GM12878 (cell line): ENCODE results near the gene SPON2. TPM values are rescaled to one million over a fixed set of nuclear protein-coding genes. Genes with fewer than 3 reads are reported as not detected.
A peak's percentile ranks its signal among the peaks of the same experiment; 100 is the strongest.

Experiments
- BCLAF1 ChIP-seq: fragments of 450-650 bp; IDR thresholded peaks from 2 replicates; pipeline ENCODE4 v1.6.1; 2017; ENCODE audit warnings: antibody characterized with exemption, mild to moderate bottlenecking, moderate library complexity
- BRCA1 ChIP-seq: IDR thresholded peaks from 2 replicates; pipeline ENCODE4 v1.6.1; 2011; ENCODE audit warnings: low read depth, low read length, improper control_type of control experiment
- CEBPZ ChIP-seq: fragments of 150-350 bp; IDR thresholded peaks from 2 replicates; pipeline ENCODE4 v1.6.1; 2016; ENCODE audit warnings: low read depth, low read length
- CHD1 ChIP-seq: IDR thresholded peaks from 2 replicates; pipeline ENCODE4 v1.6.1; 2012; ENCODE audit warnings: low read depth, low read length, improper control_type of control experiment
- E2F8 ChIP-seq: fragments of 450-650 bp; IDR thresholded peaks from 2 replicates; pipeline ENCODE4 v1.6.1; 2018; ENCODE audit warnings: mild to moderate bottlenecking, low read depth, moderate library complexity; ENCODE audit not compliant: partially characterized antibody
- ETV6 ChIP-seq, 2 experiments: fragments of 450-650 bp in 1 of 2; IDR thresholded peaks in 1 of 2; conservative IDR thresholded peaks in 1 of 2; 2 replicates each; pipeline ENCODE4 v1.6.1; 2014; ENCODE audit warnings: antibody characterized with exemption in 1 of 2, borderline replicate concordance in 1 of 2, low read depth in 1 of 2, mild to moderate bottlenecking in 1 of 2, moderate library complexity in 1 of 2
- GATAD2B ChIP-seq: fragments of 450-650 bp; conservative IDR thresholded peaks from 2 replicates; pipeline ENCODE4 v1.6.1; 2017; ENCODE audit warnings: low read depth, mild to moderate bottlenecking, moderate library complexity
- HDAC6 ChIP-seq: fragments of 200-600 bp; sonication (generic); IDR thresholded peaks from one replicate; pipeline ENCODE4 v1.8.0; 2017; ENCODE audit warnings: antibody characterized with exemption; ENCODE audit not compliant: unreplicated experiment
- IRF3 ChIP-seq: fragments of 450-650 bp; IDR thresholded peaks from 2 replicates; pipeline ENCODE4 v1.6.1; 2014; ENCODE audit warnings: mild to moderate bottlenecking
- NFYA ChIP-seq: IDR thresholded peaks from 2 replicates; pipeline ENCODE4 v1.6.1; 2011; ENCODE audit warnings: low read depth, mild to moderate bottlenecking, low read length, improper control_type of control experiment, borderline replicate concordance
- PML ChIP-seq: IDR thresholded peaks from 2 replicates; pipeline ENCODE4 v1.6.1; 2012; ENCODE audit warnings: low read length, inconsistent platforms
- RELA ChIP-seq: fragments of 450-650 bp; IDR thresholded peaks from 2 replicates; pipeline ENCODE4 v1.8.0; 2014; ENCODE audit warnings: borderline replicate concordance; ENCODE audit not compliant: partially characterized antibody
- SMAD5 ChIP-seq: IDR thresholded peaks from 2 replicates; pipeline ENCODE4 v1.6.1; 2016; ENCODE audit warnings: antibody characterized with exemption, low read depth
- SRF ChIP-seq, 2 experiments: IDR thresholded peaks; 2 replicates each; pipeline ENCODE4 v1.6.1; 2011; ENCODE audit warnings: low read depth in 2 of 2, low read length in 2 of 2, mild to moderate bottlenecking in 1 of 2, moderate library complexity in 1 of 2
- TARDBP ChIP-seq: IDR thresholded peaks from 2 replicates; pipeline ENCODE4 v1.6.1; 2016; ENCODE audit warnings: borderline replicate concordance
- TBL1XR1 ChIP-seq: IDR thresholded peaks from 2 replicates; pipeline ENCODE4 v1.6.1; 2012; ENCODE audit warnings: low read depth, low read length, improper control_type of control experiment
- TCF3 ChIP-seq: IDR thresholded peaks from 2 replicates; pipeline ENCODE4 v1.6.1; 2012; ENCODE audit warnings: low read depth, mild to moderate bottlenecking, low read length, borderline replicate concordance; ENCODE audit not compliant: insufficient read depth
- ZNF217 ChIP-seq: fragments of 450-650 bp; IDR thresholded peaks from 2 replicates; pipeline ENCODE4 v1.6.1; 2017; ENCODE audit warnings: antibody characterized with exemption, mild to moderate bottlenecking
- ZNF274 ChIP-seq: IDR thresholded peaks from one replicate; pipeline ENCODE4 v1.8.0; 2011; ENCODE audit not compliant: insufficient read length, insufficient read depth
- polyA plus RNA-seq, 11 experiments: library from polyadenylated mRNA; depleted of rRNA in 4 of 11; unstranded in 6 of 11; stranded (reverse) in 5 of 11; fragments of >200 nt; fragmentation: Nextera tagmentation in 4 of 11; fragmentation: Illumina TruSeq in 1 of 11; extraction: Ambion mirVana in 4 of 11; extraction: Trizol in 1 of 11; gene quantifications; 1 replicate in 1 of 11; 2 replicates in 10 of 11; pipeline versions ENCODE4 v1.2.1 to v1.2.3, GENCODE V29; 2011 to 2016; ENCODE audit warnings: inconsistent platforms in 2 of 11, missing spikeins in 2 of 11, low read depth in 1 of 11
- total RNA-seq, 4 experiments: library from RNA; depleted of rRNA in 3 of 4; stranded (reverse); fragments of >200 nt in 3 of 4; fragmentation: Illumina TruSeq in 1 of 4; extraction: Trizol in 1 of 4; gene quantifications; 2 replicates each; pipeline versions ENCODE4 v1.2.1 to v1.2.3, GENCODE V29; 2013 to 2021

SPON2 gene
- total and polyA plus RNA-seq, 10 of the 15 experiments (the other 5 are each of a cell fraction or from before 2014, with no cell fraction given): 1.1 to 11.2 (median 7.3) TPM

- TF ChIP-seq E2F8 (no peak), ZNF217 (no peak), PML (no peak), BRCA1 (no peak), SMAD5 (no peak), NFYA (no peak), ZNF274 (no peak), TARDBP (no peak), CEBPZ (no peak), IRF3 (no peak), SRF (IDR thresholded peaks at IDR 0.05; ENCODE audit: low read depth in 2 of 2, low read length in 2 of 2) (no peak), GATAD2B (no peak), TCF3 (no peak), TBL1XR1 (0 out of 2 replicates have a peak, but pooled peaks have one; percentile 40), ETV6 (conservative IDR thresholded peaks at IDR 0.05 in 1 of 2, IDR thresholded peaks at IDR 0.05 in 1 of 2; ENCODE audit: borderline replicate concordance in 1 of 2, low read depth in 1 of 2) (no peak), BCLAF1 (no peak), RELA (no peak), HDAC6 (no peak), CHD1 (no peak)
Observed at GRCh38 chr4:1183985-1184773, 11.8 kb upstream of the SPON2 start (continued).
